K562 (cell line): ENCODE data around the gene SYNGR3. TPM values are rescaled to one million over a fixed set of nuclear protein-coding genes. Genes with fewer than 3 reads are reported as not detected.
A peak's percentile ranks its signal among the peaks of the same experiment; 100 is the strongest.

Experiments
- CEBPG ChIP-seq, 3 experiments: fragments of 200-800 bp in 1 of 3; sonication (Bioruptor generic) in 1 of 3; sonication (generic) in 1 of 3; formaldehyde crosslinking in 1 of 3; IDR thresholded peaks in 2 of 3; conservative IDR thresholded peaks in 1 of 3; 2 replicates each; pipeline versions ENCODE4 v1.6.1 to v1.8.0; 2016 to 2022; ENCODE audit warnings: missing compliant biosample characterization in 2 of 3, missing genetic modification characterization in 2 of 3, mild to moderate bottlenecking in 1 of 3, missing genetic modification reagents in 1 of 3
- CHD7 ChIP-seq: fragments of 200-600 bp; sonication (generic); IDR thresholded peaks from one replicate; pipeline ENCODE4 v1.6.1; 2012; ENCODE audit warnings: mild to moderate bottlenecking, low read depth, low read length, inconsistent platforms
- KDM5B ChIP-seq: fragments of 200-600 bp; sonication (generic); IDR thresholded peaks from 2 replicates; pipeline ENCODE4 v1.6.1; 2012; ENCODE audit warnings: low read depth, mild to moderate bottlenecking, moderate library complexity, low read length, control low read depth, inconsistent platforms; ENCODE audit not compliant: insufficient replicate concordance
- SAFB ChIP-seq: fragments of 200-400 bp; formaldehyde crosslinking; IDR thresholded peaks from 2 replicates; pipeline ENCODE4 v1.6.1; 2017; ENCODE audit warnings: low read depth, low read length, borderline replicate concordance
- TFAP4 ChIP-seq: sonication (generic); formaldehyde crosslinking; IDR thresholded peaks from 2 replicates; pipeline ENCODE4 v1.8.0; 2022; ENCODE audit warnings: missing genetic modification reagents, mild to moderate bottlenecking, moderate library complexity, borderline replicate concordance
- ZNF695 ChIP-seq: fragments of 450-650 bp; formaldehyde crosslinking; IDR thresholded peaks from 2 replicates; pipeline ENCODE4 v1.4.0; 2020; ENCODE audit warnings: mild to moderate bottlenecking, moderate library complexity
- ZNF77 ChIP-seq: fragments of 250-450 bp; sonication (Bioruptor Pico); IDR thresholded peaks from 2 replicates; pipeline ENCODE4 v1.5.0; 2020
- ZSCAN32 ChIP-seq: fragments of 450-650 bp; formaldehyde crosslinking; IDR thresholded peaks from 2 replicates; pipeline ENCODE4 v1.4.0; 2020; ENCODE audit warnings: mild to moderate bottlenecking, moderate library complexity
- polyA plus RNA-seq, 8 experiments: library from polyadenylated mRNA; depleted of rRNA in 4 of 8; stranded (reverse) in 5 of 8; unstranded in 3 of 8; fragments of >200 nt; fragmentation: Nextera tagmentation in 2 of 8; fragmentation: Illumina TruSeq in 1 of 8; extraction: Ambion mirVana in 2 of 8; extraction: Trizol in 1 of 8; gene quantifications; 2 replicates each; pipeline versions ENCODE4 v1.2.1 to v1.2.3, GENCODE V29; 2011 to 2014; ENCODE audit warnings: inconsistent platforms in 1 of 8, missing spikeins in 1 of 8
- total RNA-seq, 7 experiments: library from RNA; depleted of rRNA in 6 of 7; stranded (reverse); fragments of >200 nt in 6 of 7; fragmentation: Illumina TruSeq in 2 of 7; extraction: Trizol in 2 of 7; gene quantifications; 2 replicates each; pipeline versions ENCODE4 v1.2.1 to v1.2.3, GENCODE V29; 2011 to 2021; ENCODE audit warnings: low replicate concordance in 1 of 7

The SYNGR3 gene
- total and polyA plus RNA-seq, 9 of the 15 experiments (the other 6 are each of a cell fraction or from before 2014, with no cell fraction given) = 3.7 to 69.2 (median 36.3) TPM

- no peak for TF ChIP-seq CEBPG (CRISPR knock-in tag; IDR thresholded peaks at IDR 0.05)
- TF ChIP-seq CEBPG (tag; conservative IDR thresholded peaks at IDR 0.05 in 1 of 2, IDR thresholded peaks at IDR 0.05 in 1 of 2) = no peak
- no peak for TF ChIP-seq ZSCAN32 (CRISPR knock-in tag)
- TF ChIP-seq TFAP4 (CRISPR knock-in tag) = peak; percentile 95
- TF ChIP-seq ZNF77 (CRISPR knock-in tag) = no peak
- no peak for TF ChIP-seq KDM5B
- TF ChIP-seq SAFB = no peak
- TF ChIP-seq CHD7 = no peak
- TF ChIP-seq ZNF695 (CRISPR knock-in tag) = no peak
These were observed 42.7 kb downstream of the SYNGR3 start (continued) for GRCh38 chr16:2032285-2033056.
